Activated CD4-positive, alpha-beta T cell treated with anti-CD3 and anti-CD28 coated beads for 24 hours (primary cell): ENCODE results near the gene PXT1.
A peak's percentile ranks its signal among the peaks of the same experiment; 100 is the strongest.
"Not testable (repeated sequence)": the region's sequence is repeated elsewhere in the genome, so short reads cannot be mapped to it uniquely, and the experiment has no call there.

Experiments
- DNase-seq, 2 donors: peaks; one replicate each; pipeline ENCODE4 v3.0.0-alpha.2; 2020; ENCODE audit warnings: low read depth in 2 of 2

Gene PXT1

DNA sequence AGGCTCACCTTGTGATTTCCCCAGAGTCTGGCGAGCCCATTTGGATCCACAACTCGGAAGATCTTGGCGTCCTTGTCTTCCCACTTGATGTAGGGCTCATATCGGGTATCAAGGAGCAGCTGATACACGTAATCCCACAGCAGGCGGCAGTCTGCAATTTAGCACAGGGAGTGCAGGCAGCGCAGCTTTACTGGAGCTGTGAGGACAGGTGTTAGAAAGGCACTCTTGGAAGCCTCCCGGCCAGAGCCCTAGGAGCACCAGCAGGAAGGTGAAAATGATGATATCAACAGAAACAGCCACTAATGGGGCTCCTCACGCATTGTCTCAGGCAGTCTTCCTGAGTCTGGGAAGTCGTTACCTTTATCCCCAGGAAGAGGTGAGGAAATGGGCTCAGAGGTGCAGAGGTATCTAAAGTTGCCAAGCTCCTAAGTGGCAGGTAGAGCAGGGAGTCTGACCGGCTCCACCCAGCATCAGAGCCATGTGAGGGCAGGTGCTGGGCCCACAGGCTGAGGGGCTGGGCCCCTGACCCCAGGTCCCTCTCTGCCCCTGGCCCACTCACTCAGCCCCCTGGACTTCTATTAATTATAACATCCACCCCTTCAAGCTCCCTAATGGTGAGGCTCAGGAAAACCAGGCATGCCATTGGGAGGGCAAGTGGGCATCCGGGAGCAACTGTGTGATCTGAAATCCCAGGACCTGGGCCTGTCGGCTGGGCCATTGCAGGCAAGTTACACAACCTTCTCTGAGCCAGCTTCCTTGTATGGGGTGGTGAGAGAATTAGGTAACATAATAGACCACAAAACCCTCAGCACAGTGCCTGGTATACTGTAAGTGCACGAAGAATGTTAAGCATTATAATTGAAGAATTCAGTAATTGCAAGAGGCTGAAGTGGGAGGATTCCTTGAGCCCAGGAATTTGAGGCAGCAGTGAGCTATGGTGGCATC is 73.5 kb downstream of the PXT1 start:
- no peak for DNase-seq

DNA sequence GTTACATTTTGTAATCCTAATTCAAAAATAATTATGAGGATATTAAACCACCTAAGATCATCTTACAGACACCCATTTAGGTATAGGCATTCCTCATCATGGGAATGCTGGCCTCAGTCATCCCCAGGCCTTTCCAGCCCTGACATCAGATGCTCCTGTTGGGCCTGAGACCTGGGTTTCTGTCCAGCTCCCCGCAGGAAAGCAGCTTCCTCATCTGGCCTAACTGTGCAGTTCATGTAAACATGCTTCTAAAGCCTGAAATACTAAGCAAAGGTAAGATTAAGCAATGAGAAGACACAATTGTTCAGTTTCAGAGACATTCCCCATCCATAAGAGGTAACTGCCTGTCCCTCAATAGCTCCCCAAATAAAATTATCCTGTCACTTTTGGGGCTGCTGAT is 74.2 kb downstream of the PXT1 start:
- no peak for DNase-seq

DNA sequence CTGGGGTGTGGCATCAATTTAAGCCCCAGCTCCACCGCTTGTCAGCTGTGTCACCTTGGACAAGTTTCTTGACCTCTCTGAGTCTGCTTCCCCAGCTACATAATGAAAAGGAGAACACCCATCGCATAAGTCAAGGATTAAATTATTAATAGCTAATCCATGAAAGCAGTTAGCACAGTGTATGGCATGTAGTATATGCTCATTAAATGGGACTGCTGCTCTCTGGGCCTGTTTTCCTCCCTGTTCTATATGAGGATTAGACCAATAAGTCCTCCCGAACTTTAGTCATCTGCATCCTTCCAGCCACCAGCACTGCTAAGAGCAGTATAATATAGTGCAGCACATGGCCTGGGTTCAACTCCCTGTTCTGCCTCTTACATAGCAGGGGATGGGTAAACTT is 74.9 kb downstream of the PXT1 start:
- DNase-seq, result no peak

DNA sequence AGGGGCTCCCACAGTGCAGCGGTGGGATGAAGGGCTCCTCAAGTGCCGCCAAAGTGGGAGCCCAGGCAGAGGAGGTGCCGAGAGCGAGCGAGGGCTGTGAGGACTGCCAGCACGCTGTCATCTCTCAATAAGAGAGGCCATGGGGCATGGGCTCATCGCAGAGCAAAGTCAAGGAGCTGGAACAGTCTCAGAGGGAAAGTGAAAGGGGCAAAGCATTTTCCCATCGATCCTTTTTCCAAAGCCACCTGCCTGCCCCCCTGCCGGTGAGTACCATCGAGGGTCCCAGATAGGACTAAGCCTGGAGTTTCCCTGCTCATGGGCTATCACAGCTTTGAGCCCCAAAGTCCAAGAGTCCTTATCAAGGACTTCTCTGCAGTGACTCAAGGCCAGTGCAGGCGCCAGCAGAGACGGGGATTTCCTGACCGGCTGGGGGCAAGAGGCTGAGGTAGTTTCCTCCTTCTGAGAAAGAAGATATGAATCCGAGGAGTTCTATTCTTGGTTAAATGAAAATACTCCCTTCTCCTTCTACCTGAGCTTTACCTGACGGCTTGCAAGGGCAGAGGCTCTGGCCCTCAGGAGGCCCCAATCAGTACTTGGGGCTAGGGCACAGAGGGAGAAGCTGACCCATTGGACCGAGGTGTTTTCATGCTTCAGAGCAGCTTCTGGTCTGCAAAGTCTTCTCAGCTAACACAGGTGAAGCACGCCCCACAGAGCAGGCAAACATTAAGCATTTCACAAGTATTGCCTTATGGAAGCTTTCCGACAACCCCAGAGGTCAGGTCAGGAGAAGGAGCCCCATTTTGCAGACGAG is 77.8 kb downstream of the PXT1 start:
- no peak for DNase-seq

DNA sequence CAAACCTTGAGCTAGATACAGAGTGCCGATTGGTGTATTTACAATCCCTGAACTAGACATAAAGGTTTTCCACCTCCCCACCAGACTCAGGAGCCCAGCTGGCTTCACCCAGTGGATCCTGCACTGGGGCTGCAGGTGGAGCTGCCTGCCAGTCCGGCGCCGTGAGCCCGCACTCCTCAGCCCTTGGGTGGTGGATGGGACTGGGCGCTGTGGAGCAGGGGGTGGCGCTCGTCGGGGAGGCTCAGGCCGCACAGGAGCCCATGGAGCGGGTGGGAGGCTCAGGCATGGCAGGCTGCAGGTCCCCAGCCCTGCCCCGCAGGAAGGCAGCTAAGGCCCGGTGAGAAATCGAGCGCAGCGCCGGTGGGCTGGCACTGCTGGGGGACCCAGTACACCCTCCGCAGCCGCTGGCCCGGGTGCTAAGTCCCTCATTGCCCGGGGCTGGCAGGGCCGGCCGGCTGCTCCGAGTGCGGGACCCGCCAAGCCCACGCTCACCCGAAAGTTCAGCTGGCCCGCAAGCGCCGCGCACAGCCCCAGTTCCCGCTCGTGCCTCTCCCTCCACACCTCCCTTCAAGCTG is 78.5 kb downstream of the PXT1 start:
- not testable (repeated sequence) for DNase-seq

DNA sequence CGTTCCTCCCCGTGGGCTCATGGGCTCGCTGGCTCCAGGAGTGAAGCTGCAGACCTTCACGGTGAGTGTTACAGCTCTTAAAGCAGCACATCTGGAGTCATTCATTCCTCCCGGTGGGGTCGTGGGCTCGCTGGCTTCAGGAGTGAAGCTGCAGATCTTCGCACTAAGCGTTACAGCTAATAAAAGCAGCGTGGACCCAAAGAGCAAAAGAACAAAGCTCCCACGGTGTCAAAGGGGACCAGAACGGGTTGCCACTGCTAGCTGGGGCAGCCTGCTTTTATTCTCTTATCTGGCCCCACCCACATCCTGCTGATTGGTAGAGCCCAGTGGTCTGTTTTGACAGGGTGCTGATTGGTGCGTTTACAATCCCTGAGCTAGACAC is 79.3 kb downstream of the PXT1 start:
- not testable (repeated sequence) for DNase-seq

DNA sequence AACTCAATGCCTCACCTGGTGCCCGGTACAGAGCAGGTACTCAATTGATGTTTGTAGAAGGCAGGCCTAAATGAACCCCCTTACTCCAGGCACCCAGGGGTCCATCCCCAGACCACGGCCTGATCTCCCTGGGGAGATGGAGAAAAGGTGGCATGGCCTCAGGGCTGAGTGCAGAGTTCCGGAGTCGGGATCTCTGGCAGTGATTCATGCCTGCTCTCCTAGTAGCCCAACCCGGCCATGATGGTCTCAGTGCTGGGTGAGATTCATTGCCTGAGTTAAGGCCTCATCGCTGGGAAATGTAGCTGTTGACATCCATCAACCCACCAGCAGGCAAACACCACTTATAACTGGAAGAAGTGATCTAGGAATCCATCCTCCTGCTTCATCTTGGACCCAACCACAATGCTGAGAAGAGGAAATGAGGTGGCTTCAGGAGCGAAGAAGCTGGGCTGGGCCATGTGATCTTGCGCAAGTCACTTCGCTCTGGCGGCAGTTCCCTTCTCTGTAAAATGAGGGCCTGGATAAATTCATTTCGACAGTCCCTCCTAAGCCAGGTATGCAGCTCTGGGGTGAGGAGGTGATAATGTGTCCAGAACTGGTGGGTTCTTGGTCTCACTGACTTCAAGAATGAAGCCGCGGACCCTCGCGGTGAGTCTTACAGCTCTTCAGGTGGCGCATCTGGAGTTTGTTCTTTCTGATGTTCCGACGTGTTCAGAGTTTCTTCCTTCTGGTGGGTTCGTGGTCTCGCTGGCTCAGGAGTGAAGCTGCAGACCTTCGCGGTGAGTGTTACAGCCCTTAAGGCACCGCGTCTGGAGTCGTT is 79.9 kb downstream of the PXT1 start:
- DNase-seq, result no peak

DNA sequence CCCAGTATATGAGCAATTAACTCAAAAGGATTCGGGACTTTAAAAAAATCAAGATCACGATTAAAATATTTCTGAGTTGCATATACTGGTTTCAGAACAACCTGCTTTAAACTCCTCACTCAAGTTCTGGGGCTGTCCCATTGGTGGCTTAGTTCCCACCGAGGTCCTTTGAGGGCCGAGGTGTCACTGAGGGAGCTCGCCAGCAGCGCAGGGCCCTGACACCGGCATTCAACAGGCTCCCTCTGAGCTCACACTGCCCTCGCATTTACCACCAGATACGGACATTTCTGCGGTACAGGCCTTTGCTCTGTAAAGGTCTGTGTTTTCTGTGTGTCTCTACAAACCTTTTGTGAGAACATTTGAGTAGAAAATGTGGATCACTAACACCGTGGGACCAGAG is 81.6 kb downstream of the PXT1 start:
- no peak for DNase-seq

DNA sequence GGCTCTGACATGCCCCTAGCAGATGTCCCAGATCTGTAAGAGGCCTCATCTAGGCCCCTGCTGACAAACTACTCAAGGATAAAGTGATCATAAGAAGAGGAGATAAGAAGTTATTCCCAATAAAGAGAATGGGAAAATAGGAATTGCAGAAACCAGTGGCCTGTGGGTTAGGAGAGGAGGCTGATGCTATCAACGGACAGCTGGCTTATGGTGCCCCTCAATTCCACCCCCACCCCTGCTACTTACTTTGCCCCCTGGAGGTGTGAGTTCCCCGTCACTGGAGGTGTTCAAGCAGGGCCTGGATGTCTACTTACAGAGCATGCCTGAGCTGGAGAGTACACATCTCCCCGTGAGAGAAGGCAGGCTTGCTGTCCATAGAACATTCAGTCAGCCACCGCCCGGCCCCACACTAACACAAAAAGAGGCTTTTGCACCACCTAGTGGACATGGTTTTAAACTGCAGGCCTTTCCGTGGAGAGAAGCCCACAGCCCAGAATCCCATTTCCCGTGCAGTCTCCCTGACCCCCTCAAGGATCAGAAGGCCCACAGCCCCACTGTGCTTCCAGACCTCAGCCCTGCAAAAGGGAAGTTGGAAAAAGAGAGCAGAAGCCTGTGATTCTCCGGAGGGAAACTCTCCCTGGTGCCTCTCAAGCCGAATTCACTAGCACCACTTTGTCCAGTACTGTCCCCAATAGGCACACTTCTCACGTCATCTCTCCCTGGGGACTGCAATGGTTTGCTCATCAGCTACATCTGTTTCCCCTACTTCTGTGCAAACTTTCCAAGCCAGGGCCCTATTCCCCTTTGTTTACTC is 82.2 kb downstream of the PXT1 start:
- DNase-seq, result peak; percentile 48

DNA sequence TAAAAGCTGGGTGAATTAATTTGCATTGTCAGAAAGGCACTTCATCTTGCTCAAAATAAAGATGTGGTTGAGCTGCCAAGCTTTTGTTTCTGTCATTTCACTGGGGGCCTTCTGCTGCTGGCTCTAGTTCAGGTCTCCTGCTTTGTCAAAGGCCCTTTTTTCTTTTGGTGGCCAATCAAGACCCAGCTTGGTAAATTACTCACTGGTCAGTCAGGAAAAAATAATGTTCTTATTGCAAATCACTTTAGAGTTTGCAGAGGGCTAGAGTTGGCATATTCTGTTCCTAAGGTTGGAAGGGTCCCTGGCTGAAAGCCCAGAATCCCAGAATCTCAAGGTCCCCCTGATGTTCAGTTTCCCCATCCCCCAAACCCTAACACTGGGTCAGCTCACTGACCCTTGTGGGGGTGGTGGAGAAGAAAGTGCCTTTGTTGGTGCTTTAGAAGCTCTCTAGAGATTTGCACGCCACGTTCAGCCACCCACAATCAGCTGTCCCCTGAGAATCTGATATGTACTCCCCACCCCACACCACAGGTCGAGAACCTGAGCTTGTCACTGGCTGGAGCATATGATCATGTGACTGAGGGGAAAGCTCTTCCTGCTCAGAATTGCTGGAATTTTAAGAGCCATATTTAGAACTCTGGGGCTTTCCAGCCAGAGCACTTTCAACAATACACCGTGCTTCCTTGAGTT is 84.3 kb downstream of the PXT1 start:
- no peak for DNase-seq

DNA sequence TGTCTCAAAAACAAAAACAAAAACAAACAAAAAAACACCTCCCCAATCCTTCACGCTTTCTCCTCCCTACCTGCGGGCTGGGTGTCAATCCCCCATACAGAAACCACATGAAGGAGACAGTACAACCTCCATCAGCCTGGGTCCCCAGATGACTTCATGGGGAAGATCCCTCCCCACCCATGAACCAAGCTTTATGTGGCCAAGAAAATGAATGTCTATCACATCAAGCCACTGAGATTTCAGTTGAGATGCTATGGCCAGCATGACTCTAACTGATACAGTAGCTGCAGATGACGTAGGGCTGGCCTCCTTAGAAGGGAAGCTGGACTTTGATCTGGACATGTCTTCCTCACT is 84.8 kb downstream of the PXT1 start:
- no peak for DNase-seq

DNA sequence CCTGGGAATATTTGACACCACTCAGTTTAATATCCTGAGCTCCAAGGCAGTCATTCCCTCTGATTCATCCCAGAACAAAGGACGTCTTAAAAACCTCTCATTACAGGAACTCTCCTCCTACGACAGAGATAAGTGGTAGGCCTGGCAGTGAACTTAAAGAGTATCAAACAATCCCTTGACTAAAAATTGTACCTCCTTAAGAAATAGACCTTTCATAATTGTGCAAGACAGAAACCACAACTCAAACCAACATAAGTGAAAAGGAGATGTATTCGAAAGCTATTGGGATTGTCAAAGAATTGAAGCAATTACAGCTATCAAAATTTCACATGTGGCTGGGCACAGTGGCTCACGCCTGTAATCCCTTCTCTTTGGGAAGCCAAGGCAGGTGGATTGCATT is 86.8 kb downstream of the PXT1 start:
- no peak for DNase-seq

DNA sequence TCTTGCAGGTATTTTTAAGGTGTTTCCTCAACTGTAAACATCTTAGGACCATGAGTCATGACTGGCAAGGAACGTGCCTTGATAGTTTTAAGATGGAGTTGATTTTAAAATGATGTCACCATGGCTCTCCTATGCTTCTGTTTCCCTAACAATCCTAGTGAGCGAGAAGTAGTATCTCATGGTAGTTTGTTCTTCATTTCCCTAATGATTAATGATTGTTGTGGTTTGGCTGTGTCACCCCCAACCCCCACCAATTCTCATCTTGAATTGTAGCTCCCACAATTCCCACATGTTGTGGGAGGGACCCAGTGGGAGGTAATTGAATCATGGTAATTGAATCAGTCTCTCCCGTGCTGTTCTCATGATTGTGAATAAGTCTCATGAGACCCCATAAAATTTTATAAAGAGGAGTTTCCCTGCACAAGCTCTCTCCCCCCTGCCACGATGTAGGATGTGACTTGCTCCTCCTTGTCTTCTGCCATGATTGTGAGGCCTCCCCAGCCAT is 89.2 kb downstream of the PXT1 start:
- no peak for DNase-seq

DNA sequence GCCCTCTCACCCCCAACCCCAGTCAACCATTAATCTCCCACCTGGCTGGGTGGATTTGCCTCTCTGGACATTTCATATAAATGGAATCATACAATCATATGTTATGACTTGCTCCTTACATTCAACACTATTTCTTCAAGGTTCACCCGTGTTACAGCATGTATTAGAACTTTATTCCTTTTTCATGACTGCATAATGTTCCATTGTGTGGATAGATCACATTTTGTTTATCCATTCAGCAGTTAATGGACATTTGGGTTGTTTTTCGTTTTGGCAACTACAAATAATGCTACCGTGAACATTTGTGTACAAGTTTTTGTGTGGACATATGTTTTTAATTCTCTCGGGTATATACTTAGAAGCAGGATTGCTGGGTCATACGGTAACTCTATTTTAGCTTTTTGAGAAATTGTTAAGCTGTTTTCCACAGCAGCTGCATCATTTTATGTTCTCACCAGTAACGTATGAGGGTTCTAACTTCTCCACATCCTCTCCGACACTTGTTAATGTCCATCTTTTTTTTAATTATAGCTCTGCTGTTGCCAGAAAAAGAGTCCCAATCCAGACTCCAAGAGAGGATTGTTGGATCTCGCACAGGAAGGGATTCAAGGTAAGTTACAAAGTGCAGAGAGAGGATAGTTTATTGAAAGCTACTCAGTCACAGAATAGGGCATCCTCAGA is 90.0 kb downstream of the PXT1 start:
- no peak for DNase-seq

DNA sequence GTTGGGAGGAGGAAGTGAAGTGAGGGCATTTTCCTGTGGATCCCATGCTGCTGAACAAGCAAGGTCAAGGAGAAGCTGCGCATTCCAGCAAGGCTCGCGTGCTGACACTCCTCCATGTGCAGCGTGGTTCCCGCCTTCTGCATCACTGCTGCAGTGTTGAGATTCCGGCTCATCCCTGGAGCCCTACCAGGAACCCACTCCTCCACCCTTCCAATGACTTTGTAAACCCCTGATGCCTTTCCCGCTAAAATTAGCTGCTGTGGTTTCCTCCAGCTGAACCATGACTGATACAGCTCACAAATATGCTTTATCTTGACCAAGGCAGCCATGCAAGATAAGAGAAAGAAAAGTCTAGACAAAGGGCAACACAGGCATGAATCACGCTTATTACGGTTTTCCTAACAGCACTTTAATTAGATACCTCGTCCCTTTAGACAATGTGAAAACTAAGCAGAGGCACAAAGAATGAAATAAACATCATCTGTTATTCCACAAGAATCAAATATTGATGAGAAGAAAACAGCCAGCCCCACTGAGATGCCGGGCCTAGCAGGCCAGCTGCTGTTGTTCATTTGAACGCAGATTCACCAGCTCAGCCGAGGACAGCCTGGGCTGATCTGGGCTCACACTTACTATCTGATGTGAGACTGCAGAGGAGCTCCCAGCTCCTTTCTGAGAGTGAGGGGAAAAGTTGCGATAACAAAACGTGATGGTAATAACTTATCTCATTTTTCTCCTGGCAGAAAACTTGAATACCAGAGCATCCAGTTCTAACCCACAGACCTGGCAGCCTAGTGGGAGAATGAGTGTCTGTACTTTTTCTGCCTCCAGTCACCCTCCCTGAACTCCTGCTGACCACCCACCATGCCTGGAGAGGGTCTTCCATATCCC is 91.7 kb downstream of the PXT1 start:
- DNase-seq, result no peak

DNA sequence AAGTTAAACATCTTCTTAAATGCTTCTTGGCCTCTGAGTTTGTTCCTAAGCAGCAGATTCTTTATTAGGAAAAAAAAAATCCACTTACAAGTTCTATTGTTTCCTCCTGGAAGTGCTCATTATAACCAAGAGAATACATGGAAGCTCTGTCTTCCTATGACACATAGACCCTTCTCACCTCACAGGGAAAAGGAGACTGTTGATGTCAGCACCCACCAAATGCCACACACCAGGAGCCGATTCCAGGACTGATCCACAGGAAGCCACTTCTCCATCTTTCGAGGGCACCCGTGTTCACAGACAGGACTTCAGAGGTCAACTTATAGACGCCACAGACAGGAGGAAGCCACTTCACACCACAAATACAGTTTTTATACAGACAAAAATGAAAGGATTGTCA is 92.6 kb downstream of the PXT1 start:
- DNase-seq, result no peak

DNA sequence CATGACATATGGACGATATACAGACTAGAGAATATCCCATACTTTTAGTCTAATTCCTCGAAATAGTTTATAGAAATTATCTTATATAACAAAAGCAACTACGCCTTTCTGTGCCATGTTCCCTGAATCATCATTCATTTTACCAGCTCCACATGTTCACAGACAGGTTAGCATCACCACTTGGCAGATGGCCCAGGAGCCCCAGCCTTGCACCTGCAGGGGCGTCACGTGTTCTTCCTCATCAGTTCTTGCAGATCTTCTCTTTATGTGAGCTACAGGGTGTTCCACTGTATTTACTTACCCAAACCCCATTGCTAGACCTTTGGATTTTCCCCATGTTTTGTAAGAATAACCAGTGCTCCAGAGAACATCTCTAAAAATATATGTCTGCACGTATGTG is 93.4 kb downstream of the PXT1 start:
- DNase-seq, result no peak

DNA sequence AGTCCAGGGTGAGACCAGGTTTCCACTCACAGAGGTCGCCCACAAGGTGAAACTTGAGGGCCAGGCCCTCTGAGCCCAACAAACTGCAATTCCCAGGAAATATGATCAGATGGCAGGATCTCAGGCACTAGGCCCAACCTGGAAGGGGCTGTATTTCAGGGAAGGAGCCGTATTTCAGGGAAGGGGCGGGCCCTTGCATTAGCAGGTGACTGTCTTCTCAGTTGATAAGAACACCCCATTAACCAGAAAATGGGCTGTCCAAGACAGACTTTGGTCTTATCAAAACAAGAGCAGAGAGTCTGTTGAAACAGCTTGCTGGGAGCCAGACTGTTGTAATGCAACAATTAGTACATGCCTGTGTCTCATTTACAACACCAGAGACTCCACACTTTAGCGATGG is 95.0 kb downstream of the PXT1 start:
- no peak for DNase-seq
